Measurements from ENCODE around the gene C9orf85.

DNA sequence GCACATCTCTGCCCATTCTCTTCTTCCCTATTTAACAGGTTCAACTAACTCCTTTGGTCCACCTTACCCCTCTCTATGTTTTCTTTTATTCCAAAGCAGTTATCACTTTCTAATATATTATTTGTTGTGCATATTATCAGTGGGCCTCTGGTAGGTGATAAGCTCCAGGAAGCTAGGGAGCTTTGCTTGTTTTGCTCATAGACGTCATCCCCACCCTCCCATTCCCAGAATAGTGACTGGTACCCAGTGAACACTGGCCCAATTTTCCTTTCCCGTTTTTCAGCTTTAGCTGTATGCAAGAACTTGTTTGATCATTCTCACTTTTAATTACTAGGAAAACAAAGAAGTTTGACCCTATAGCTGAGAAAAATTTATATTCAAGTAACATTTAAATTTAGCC lies 7.4 kb upstream of the C9orf85 start:
- no peak for TF ChIP-seq CTCF (IDR thresholded peaks at IDR 0.05; ENCODE audit: insufficient read depth, low read length)
- TF ChIP-seq SPI1 (IDR thresholded peaks at IDR 0.05; ENCODE audit: borderline replicate concordance, low read depth), result no peak
- TF ChIP-seq, protein P1, sequence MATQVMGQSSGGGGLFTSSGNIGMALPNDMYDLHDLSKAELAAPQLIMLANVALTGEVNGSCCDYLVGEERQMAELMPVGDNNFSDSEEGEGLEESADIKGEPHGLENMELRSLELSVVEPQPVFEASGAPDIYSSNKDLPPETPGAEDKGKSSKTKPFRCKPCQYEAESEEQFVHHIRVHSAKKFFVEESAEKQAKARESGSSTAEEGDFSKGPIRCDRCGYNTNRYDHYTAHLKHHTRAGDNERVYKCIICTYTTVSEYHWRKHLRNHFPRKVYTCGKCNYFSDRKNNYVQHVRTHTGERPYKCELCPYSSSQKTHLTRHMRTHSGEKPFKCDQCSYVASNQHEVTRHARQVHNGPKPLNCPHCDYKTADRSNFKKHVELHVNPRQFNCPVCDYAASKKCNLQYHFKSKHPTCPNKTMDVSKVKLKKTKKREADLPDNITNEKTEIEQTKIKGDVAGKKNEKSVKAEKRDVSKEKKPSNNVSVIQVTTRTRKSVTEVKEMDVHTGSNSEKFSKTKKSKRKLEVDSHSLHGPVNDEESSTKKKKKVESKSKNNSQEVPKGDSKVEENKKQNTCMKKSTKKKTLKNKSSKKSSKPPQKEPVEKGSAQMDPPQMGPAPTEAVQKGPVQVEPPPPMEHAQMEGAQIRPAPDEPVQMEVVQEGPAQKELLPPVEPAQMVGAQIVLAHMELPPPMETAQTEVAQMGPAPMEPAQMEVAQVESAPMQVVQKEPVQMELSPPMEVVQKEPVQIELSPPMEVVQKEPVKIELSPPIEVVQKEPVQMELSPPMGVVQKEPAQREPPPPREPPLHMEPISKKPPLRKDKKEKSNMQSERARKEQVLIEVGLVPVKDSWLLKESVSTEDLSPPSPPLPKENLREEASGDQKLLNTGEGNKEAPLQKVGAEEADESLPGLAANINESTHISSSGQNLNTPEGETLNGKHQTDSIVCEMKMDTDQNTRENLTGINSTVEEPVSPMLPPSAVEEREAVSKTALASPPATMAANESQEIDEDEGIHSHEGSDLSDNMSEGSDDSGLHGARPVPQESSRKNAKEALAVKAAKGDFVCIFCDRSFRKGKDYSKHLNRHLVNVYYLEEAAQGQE (IDR thresholded peaks at IDR 0.05; ENCODE audit: insufficient replicate concordance, low read depth), result no peak

Measured in HL-60 (cell line).